ENCODE measurements around the gene WDR72. TPM values are rescaled to one million over a fixed set of nuclear protein-coding genes. Genes with fewer than 3 reads are reported as not detected.

The WDR72 gene
- total RNA-seq, 2 donors from 2014 or later = 4.1 to 12.2 TPM

GRCh38 chr15:53747501-53748068, 11.9 kb downstream of the WDR72 start:
- DNase-seq = no peak
- Histone ChIP-seq H3K27ac (ENCODE audit: low read depth, low read length) (no peak overlapping the region), H3K9me3 (ENCODE audit: control insufficient read depth, low read length) (no peaks in the 10 kb centered on the region), H3K4me3 (ENCODE audit: low read length) (no peak overlapping the region), H3K4me1 (ENCODE audit: control insufficient read depth, insufficient read depth, low read length) (no peaks in the 10 kb centered on the region), H3K27me3 (ENCODE audit: control insufficient read depth, insufficient read depth, low read length, poor library complexity, severe bottlenecking) (no peaks in the 10 kb centered on the region), H3K9ac (ENCODE audit: extremely low read depth, low read length, poor library complexity, severe bottlenecking) (no peak overlapping the region), H3K36me3 (ENCODE audit: control insufficient read depth, insufficient read depth, low read length) (no peaks in the 10 kb centered on the region)
- H3K9me3 Mint-ChIP-seq = no peaks in the 10 kb centered on the region
- H3K27ac Mint-ChIP-seq = no peak overlapping the region
- TF ChIP-seq, protein P1, sequence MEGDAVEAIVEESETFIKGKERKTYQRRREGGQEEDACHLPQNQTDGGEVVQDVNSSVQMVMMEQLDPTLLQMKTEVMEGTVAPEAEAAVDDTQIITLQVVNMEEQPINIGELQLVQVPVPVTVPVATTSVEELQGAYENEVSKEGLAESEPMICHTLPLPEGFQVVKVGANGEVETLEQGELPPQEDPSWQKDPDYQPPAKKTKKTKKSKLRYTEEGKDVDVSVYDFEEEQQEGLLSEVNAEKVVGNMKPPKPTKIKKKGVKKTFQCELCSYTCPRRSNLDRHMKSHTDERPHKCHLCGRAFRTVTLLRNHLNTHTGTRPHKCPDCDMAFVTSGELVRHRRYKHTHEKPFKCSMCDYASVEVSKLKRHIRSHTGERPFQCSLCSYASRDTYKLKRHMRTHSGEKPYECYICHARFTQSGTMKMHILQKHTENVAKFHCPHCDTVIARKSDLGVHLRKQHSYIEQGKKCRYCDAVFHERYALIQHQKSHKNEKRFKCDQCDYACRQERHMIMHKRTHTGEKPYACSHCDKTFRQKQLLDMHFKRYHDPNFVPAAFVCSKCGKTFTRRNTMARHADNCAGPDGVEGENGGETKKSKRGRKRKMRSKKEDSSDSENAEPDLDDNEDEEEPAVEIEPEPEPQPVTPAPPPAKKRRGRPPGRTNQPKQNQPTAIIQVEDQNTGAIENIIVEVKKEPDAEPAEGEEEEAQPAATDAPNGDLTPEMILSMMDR (conservative IDR thresholded peaks at IDR 0.05) = no peak
- H3K27me3 Mint-ChIP-seq (ENCODE audit: insufficient read depth) = no peaks in the 10 kb centered on the region
- H3K36me3 Mint-ChIP-seq (ENCODE audit: low read depth) = no peaks in the 10 kb centered on the region
- peaks cover 10% of the 10 kb centered on the region for H3K4me1 Mint-ChIP-seq
- H3K4me3 Mint-ChIP-seq = no peak overlapping the region
- 83% methylated on average over 1 of the region's 1 CpG; no CpG with 5 or more reads in 1 of the 2 experiments for WGBS, 2 experiments (ENCODE audit: insufficient coverage in 1 of 2, insufficient read length in 1 of 2)

GRCh38 chr15:53746101-53746500, 13.4 kb downstream of the WDR72 start:
- no peaks in the 10 kb centered on the region for H3K36me3 ChIP-seq (ENCODE audit: control insufficient read depth, insufficient read depth, low read length)
- Mint-ChIP-seq H3K27me3 (ENCODE audit: insufficient read depth) (no peaks in the 10 kb centered on the region), H3K9me3 (no peaks in the 10 kb centered on the region), H3K4me3 (no peak overlapping the region), H3K4me1 (peaks cover 10% of the 10 kb centered on the region), H3K27ac (no peak overlapping the region), H3K36me3 (ENCODE audit: low read depth) (no peaks in the 10 kb centered on the region)
- DNase-seq = no peak
- H3K9me3 ChIP-seq (ENCODE audit: control insufficient read depth, low read length) = no peaks in the 10 kb centered on the region
- WGBS, 2 experiments (ENCODE audit: insufficient coverage in 1 of 2, insufficient read length in 1 of 2) = 100% methylated on average over 2 of the region's 3 CpGs; no CpG with 5 or more reads in 1 of the 2 experiments
- H3K4me1 ChIP-seq (ENCODE audit: control insufficient read depth, insufficient read depth, low read length) = no peaks in the 10 kb centered on the region
- H3K27me3 ChIP-seq (ENCODE audit: control insufficient read depth, insufficient read depth, low read length, poor library complexity, severe bottlenecking) = no peaks in the 10 kb centered on the region
- H3K27ac ChIP-seq (ENCODE audit: low read depth, low read length) = no peak overlapping the region
- no peak overlapping the region for H3K4me3 ChIP-seq (ENCODE audit: low read length)
- no peak overlapping the region for H3K9ac ChIP-seq (ENCODE audit: extremely low read depth, low read length, poor library complexity, severe bottlenecking)
- TF ChIP-seq, protein P1 (conservative IDR thresholded peaks at IDR 0.05) = no peak

DNA sequence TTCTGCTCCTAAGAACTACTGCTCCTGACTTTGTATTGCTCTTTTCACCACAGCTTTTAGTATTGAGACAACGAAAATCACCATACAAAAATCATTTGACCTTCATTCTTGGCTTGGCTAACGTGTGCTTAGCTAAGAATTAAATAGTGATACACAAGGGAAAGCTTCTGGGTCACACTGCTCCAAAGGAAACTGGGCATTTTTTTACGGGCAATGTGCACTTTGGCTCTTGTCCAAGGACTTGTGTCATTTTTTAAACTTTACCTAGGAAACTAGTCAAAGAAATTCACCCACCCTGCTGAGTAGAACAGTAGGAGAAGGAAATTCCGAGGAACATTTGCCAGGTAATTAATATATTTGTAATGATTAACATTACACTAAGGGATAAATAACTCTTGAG, 19.8 kb downstream of the WDR72 start:
- H3K4me1 Mint-ChIP-seq = no peaks in the 10 kb centered on the region
- no peak overlapping the region for H3K27ac Mint-ChIP-seq
- H3K9ac ChIP-seq (ENCODE audit: extremely low read depth, low read length, poor library complexity, severe bottlenecking) = no peak overlapping the region
- TF ChIP-seq, protein P1 (conservative IDR thresholded peaks at IDR 0.05) = no peak
- no peaks in the 10 kb centered on the region for H3K27me3 Mint-ChIP-seq (ENCODE audit: insufficient read depth)
- no peaks in the 10 kb centered on the region for H3K36me3 Mint-ChIP-seq (ENCODE audit: low read depth)
- no peaks in the 10 kb centered on the region for H3K36me3 ChIP-seq (ENCODE audit: control insufficient read depth, insufficient read depth, low read length)
- H3K9me3 Mint-ChIP-seq = no peaks in the 10 kb centered on the region
- no peak overlapping the region for H3K4me3 Mint-ChIP-seq
- no peaks in the 10 kb centered on the region for H3K4me1 ChIP-seq (ENCODE audit: control insufficient read depth, insufficient read depth, low read length)
- 85 to 93% methylated on average over 2 to 3 of the region's 4 CpGs for WGBS, 2 experiments (ENCODE audit: insufficient coverage in 1 of 2, insufficient read length in 1 of 2)
- no peak overlapping the region for H3K27ac ChIP-seq (ENCODE audit: low read depth, low read length)
- H3K27me3 ChIP-seq (ENCODE audit: control insufficient read depth, insufficient read depth, low read length, poor library complexity, severe bottlenecking) = no peaks in the 10 kb centered on the region
- H3K9me3 ChIP-seq (ENCODE audit: control insufficient read depth, low read length) = no peaks in the 10 kb centered on the region
- DNase-seq = no peak
- no peak overlapping the region for H3K4me3 ChIP-seq (ENCODE audit: low read length)

Measured in endodermal cell (in vitro differentiated cells).